ENCODE data around the gene IL11RA.

- TF ChIP-seq CTCF (IDR thresholded peaks at IDR 0.05) (no peak), ZFX (IDR thresholded peaks at IDR 0.05; ENCODE audit: borderline replicate concordance) (no peak)
These were observed 19.3 kb downstream of the IL11RA start for GRCh38 chr9:34671307-34671706.
